HepG2 (cell line): Measurements from ENCODE around the gene PTPN12. TPM values are rescaled to one million over a fixed set of nuclear protein-coding genes. Genes with fewer than 3 reads are reported as not detected.

Experiments
- BCL6 ChIP-seq: IDR thresholded peaks from 2 replicates; pipeline ENCODE4 v1.6.1; 2016; ENCODE audit warnings: missing genetic modification reagents, missing compliant biosample characterization
- FOSL1 ChIP-seq: sonication (generic); formaldehyde crosslinking; IDR thresholded peaks from 2 replicates; pipeline ENCODE4 v1.9.0; 2021; ENCODE audit warnings: missing genetic modification reagents, borderline replicate concordance
- FOXP1 ChIP-seq, 2 experiments: fragments of 450-650 bp in 1 of 2; IDR thresholded peaks; 2 replicates each; pipeline ENCODE4 v1.6.1; 2017 to 2018; ENCODE audit warnings: antibody characterized with exemption in 1 of 2
- HNF4G ChIP-seq, 2 experiments: sonication (generic) in 1 of 2; formaldehyde crosslinking in 1 of 2; IDR thresholded peaks; 2 replicates each; pipeline versions ENCODE4 v1.4.0 to v1.6.1; 2011 to 2020; ENCODE audit warnings: borderline replicate concordance in 2 of 2, low read depth in 2 of 2, mild to moderate bottlenecking in 2 of 2, low read length in 1 of 2, missing genetic modification reagents in 1 of 2, moderate library complexity in 1 of 2
- IKZF1 ChIP-seq: fragments of 450-650 bp; IDR thresholded peaks from 2 replicates; pipeline ENCODE4 v1.7.1; 2016
- PCBP1 ChIP-seq: fragments of 200-400 bp; formaldehyde crosslinking; IDR thresholded peaks from 2 replicates; pipeline ENCODE4 v1.6.1; 2017; ENCODE audit warnings: mild to moderate bottlenecking, low read depth, low read length, borderline replicate concordance
- PHF21A ChIP-seq: sonication (generic); formaldehyde crosslinking; IDR thresholded peaks from 2 replicates; pipeline ENCODE4 v1.5.0; 2020; ENCODE audit warnings: mild to moderate bottlenecking, missing genetic modification reagents
- PLSCR1 ChIP-seq: sonication (generic); formaldehyde crosslinking; IDR thresholded peaks from 2 replicates; pipeline ENCODE4 v1.5.0; 2020; ENCODE audit warnings: missing genetic modification reagents, mild to moderate bottlenecking, borderline replicate concordance
- RAD21 ChIP-seq: fragments of 450-650 bp; formaldehyde crosslinking; IDR thresholded peaks from 2 replicates; pipeline ENCODE4 v1.5.0; 2020; ENCODE audit warnings: mild to moderate bottlenecking
- SMARCC2 ChIP-seq: fragments of 450-650 bp; IDR thresholded peaks from 2 replicates; pipeline ENCODE4 v1.6.1; 2017; ENCODE audit warnings: antibody characterized with exemption, mild to moderate bottlenecking
- ZFP62 ChIP-seq: sonication (generic); formaldehyde crosslinking; IDR thresholded peaks from 2 replicates; pipeline ENCODE4 v1.4.0; 2020; ENCODE audit warnings: missing genetic modification reagents
- ZSCAN12 ChIP-seq: sonication (generic); formaldehyde crosslinking; IDR thresholded peaks from 2 replicates; pipeline ENCODE4 v1.9.0; 2021; ENCODE audit warnings: mild to moderate bottlenecking, missing genetic modification reagents
- polyA plus RNA-seq, 8 experiments: library from polyadenylated mRNA; depleted of rRNA in 3 of 8; stranded (reverse) in 7 of 8; unstranded in 1 of 8; fragments of >200 nt; fragmentation: Illumina TruSeq in 4 of 8; extraction: Trizol in 4 of 8; gene quantifications; 2 replicates each; pipeline versions ENCODE4 v1.2.1 to v1.2.3, GENCODE V29; 2011 to 2016; ENCODE audit warnings: low read depth in 4 of 8, missing spikeins in 1 of 8, mixed read lengths in 1 of 8; ENCODE audit not compliant: insufficient read depth in 1 of 8
- total RNA-seq, 5 experiments: library from RNA; depleted of rRNA; stranded (reverse); fragments of >200 nt; fragmentation: Illumina TruSeq; extraction: Trizol; gene quantifications; 2 replicates each; pipeline ENCODE4 v1.2.3, GENCODE V29; 2016; ENCODE audit warnings: low read depth in 1 of 5
- TF ChIP-seq, protein P1 (sequence below): sonication (generic); formaldehyde crosslinking; IDR thresholded peaks from one replicate; pipeline ENCODE4 v1.5.1; 2020; ENCODE audit warnings: mild to moderate bottlenecking, missing genetic modification reagents; ENCODE audit errors: not compliant biosample characterization
- TF ChIP-seq, protein P2 (sequence below): sonication (generic); formaldehyde crosslinking; IDR thresholded peaks from 2 replicates; pipeline ENCODE4 v1.5.1; 2020; ENCODE audit warnings: mild to moderate bottlenecking, missing genetic modification reagents
- TF ChIP-seq, protein P3 (sequence below): sonication (generic); formaldehyde crosslinking; IDR thresholded peaks from 2 replicates; pipeline ENCODE4 v1.5.0; 2020; ENCODE audit warnings: missing genetic modification reagents

PTPN12 gene
- total and polyA plus RNA-seq, 2 of the 13 experiments (the other 11 are each of a cell fraction or from before 2014, with no cell fraction given): 22.9 to 56.8 TPM

- TF ChIP-seq, protein P1, sequence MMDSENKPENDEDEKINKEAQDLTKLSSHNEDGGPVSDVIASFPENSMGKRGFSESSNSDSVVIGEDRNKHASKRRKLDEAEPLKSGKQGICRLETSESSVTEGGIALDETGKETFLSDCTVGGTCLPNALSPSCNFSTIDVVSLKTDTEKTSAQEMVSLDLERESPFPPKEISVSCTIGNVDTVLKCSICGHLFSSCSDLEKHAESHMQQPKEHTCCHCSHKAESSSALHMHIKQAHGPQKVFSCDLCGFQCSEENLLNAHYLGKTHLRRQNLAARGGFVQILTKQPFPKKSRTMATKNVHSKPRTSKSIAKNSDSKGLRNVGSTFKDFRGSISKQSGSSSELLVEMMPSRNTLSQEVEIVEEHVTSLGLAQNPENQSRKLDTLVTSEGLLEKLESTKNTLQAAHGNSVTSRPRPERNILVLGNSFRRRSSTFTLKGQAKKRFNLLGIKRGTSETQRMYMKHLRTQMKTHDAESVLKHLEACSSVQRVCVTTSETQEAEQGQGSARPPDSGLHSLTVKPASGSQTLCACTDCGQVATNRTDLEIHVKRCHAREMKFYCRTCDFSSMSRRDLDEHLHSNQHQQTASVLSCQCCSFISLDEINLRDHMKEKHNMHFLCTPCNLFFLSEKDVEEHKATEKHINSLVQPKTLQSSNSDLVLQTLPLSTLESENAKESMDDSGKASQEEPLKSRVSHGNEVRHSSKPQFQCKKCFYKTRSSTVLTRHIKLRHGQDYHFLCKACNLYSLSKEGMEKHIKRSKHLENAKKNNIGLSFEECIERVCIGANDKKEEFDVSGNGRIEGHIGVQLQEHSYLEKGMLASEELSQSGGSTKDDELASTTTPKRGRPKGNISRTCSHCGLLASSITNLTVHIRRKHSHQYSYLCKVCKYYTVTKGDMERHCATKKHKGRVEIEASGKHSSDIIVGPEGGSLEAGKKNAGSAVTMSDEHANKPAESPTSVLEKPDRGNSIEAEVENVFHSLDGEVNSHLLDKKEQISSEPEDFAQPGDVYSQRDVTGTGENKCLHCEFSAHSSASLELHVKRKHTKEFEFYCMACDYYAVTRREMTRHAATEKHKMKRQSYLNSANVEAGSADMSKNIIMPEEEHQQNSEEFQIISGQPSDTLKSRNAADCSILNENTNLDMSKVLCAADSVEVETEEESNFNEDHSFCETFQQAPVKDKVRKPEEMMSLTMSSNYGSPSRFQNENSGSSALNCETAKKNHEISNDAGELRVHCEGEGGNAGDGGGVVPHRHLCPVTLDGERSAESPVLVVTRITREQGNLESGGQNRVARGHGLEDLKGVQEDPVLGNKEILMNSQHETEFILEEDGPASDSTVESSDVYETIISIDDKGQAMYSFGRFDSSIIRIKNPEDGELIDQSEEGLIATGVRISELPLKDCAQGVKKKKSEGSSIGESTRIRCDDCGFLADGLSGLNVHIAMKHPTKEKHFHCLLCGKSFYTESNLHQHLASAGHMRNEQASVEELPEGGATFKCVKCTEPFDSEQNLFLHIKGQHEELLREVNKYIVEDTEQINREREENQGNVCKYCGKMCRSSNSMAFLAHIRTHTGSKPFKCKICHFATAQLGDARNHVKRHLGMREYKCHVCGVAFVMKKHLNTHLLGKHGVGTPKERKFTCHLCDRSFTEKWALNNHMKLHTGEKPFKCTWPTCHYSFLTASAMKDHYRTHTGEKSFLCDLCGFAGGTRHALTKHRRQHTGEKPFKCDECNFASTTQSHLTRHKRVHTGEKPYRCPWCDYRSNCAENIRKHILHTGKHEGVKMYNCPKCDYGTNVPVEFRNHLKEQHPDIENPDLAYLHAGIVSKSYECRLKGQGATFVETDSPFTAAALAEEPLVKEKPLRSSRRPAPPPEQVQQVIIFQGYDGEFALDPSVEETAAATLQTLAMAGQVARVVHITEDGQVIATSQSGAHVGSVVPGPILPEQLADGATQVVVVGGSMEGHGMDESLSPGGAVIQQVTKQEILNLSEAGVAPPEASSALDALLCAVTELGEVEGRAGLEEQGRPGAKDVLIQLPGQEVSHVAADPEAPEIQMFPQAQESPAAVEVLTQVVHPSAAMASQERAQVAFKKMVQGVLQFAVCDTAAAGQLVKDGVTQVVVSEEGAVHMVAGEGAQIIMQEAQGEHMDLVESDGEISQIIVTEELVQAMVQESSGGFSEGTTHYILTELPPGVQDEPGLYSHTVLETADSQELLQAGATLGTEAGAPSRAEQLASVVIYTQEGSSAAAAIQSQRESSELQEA (CRISPR knock-in tag): no peak
- TF ChIP-seq PHF21A (CRISPR knock-in tag): peak; percentile 69; the same call in 1 of the 2 replicates
- TF ChIP-seq FOXP1 (IDR thresholded peaks at IDR 0.05): peak; percentile 27; the same call in 1 of the 2 replicates
- peak; percentile 79 for TF ChIP-seq FOXP1 (CRISPR knock-in tag; IDR thresholded peaks at IDR 0.05)
- no peak for TF ChIP-seq ZFP62 (CRISPR knock-in tag)
- TF ChIP-seq PCBP1: no peak
- no peak for TF ChIP-seq FOSL1 (CRISPR knock-in tag)
- TF ChIP-seq ZSCAN12 (CRISPR knock-in tag): no peak
- peak; percentile 63; the same call in 1 of the 2 replicates for TF ChIP-seq BCL6 (CRISPR knock-in tag)
- TF ChIP-seq, protein P2, sequence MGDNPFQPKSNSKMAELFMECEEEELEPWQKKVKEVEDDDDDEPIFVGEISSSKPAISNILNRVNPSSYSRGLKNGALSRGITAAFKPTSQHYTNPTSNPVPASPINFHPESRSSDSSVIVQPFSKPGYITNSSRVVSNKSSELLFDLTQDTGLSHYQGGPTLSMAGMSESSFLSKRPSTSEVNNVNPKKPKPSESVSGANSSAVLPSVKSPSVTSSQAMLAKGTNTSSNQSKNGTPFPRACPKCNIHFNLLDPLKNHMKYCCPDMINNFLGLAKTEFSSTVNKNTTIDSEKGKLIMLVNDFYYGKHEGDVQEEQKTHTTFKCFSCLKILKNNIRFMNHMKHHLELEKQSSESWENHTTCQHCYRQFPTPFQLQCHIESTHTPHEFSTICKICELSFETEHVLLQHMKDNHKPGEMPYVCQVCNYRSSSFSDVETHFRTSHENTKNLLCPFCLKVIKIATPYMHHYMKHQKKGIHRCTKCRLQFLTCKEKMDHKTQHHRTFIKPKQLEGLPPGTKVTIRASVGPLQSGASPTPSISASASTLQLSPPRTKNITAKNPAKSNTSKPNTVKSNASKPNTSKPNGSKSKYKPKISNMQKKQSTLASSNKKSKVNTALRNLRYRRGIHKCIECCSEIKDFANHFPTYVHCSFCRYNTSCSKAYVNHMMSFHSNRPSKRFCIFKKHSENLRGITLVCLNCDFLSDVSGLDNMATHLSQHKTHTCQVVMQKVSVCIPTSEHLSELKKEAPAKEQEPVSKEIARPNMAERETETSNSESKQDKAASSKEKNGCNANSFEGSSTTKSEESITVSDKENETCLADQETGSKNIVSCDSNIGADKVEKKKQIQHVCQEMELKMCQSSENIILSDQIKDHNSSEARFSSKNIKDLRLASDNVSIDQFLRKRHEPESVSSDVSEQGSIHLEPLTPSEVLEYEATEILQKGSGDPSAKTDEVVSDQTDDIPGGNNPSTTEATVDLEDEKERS (CRISPR knock-in tag): no peak
- no peak for TF ChIP-seq PLSCR1
- no peak for TF ChIP-seq SMARCC2
- peak; percentile 46; the same call in 1 of the 2 replicates for TF ChIP-seq RAD21 (CRISPR knock-in tag)
- TF ChIP-seq, protein P3, sequence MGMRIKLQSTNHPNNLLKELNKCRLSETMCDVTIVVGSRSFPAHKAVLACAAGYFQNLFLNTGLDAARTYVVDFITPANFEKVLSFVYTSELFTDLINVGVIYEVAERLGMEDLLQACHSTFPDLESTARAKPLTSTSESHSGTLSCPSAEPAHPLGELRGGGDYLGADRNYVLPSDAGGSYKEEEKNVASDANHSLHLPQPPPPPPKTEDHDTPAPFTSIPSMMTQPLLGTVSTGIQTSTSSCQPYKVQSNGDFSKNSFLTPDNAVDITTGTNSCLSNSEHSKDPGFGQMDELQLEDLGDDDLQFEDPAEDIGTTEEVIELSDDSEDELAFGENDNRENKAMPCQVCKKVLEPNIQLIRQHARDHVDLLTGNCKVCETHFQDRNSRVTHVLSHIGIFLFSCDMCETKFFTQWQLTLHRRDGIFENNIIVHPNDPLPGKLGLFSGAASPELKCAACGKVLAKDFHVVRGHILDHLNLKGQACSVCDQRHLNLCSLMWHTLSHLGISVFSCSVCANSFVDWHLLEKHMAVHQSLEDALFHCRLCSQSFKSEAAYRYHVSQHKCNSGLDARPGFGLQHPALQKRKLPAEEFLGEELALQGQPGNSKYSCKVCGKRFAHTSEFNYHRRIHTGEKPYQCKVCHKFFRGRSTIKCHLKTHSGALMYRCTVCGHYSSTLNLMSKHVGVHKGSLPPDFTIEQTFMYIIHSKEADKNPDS: peak; percentile 78
- TF ChIP-seq HNF4G (IDR thresholded peaks at IDR 0.05; ENCODE audit: borderline replicate concordance, low read depth, low read length): peak; percentile 13; the same call in 1 of the 2 replicates
- no peak for TF ChIP-seq HNF4G (CRISPR knock-in tag; IDR thresholded peaks at IDR 0.05; ENCODE audit: borderline replicate concordance, low read depth)
- no peak for TF ChIP-seq IKZF1
Measured at GRCh38 chr7:77575187-77575586, 38.1 kb downstream of the PTPN12 start (continued).
